Stimulated activated CD8-positive, alpha-beta memory T cell treated with anti-CD3 and anti-CD28 coated beads, Interleukin-15, amount 100 ng/mL, for 48 hours (primary cell): ENCODE results near the gene CS.
"Not testable (repeated sequence)": the region's sequence is repeated elsewhere in the genome, so short reads cannot be mapped to it uniquely, and the experiment has no call there.

Experiments
- DNase-seq, 2 donors: peaks; one replicate each; pipeline ENCODE4 v3.0.0-alpha.2; 2020; ENCODE audit warnings: low read depth in 2 of 2

The CS gene

GRCh38 chr12:56321027-56321426, 20.9 kb upstream of the CS start:
- DNase-seq: no peak

GRCh38 chr12:56317675-56318074, 17.5 kb upstream of the CS start:
- no peak for DNase-seq

GRCh38 chr12:56315622-56316473, 15.7 kb upstream of the CS start, which contains the start of gene CNPY2:
Gene CNPY2 (minus strand): TSS chr12:56315988. CDS start chr12:56315217, 771 bp downstream.
- peak; percentile 94 to 95 for DNase-seq

GRCh38 chr12:56315249-56315621, 15.1 kb upstream of the CS start:
- no peak for DNase-seq

- DNase-seq: no peak
These were observed 10.9 kb upstream of the CS start for GRCh38 chr12:56311003-56311402.

- no peak for DNase-seq
These were observed 8.6 kb upstream of the CS start for GRCh38 chr12:56308714-56309113.

GRCh38 chr12:56307221-56307965, 7.3 kb upstream of the CS start:
- DNase-seq: no peak

GRCh38 chr12:56304872-56305590, 4.9 kb upstream of the CS start:
- DNase-seq: no peak

GRCh38 chr12:56304276-56304675, 4.1 kb upstream of the CS start:
- no peak for DNase-seq

GRCh38 chr12:56300644-56301464, 724 bp upstream of the CS start:
- DNase-seq: no peak

- DNase-seq: no peak
These were observed 750 bp downstream of the CS start for GRCh38 chr12:56299308-56299852.

GRCh38 chr12:56298828-56299227, 1.3 kb downstream of the CS start:
- no peak for DNase-seq

- DNase-seq: no peak
These were observed 2.7 kb downstream of the CS start for GRCh38 chr12:56297400-56297799.

GRCh38 chr12:56296295-56296694, 3.8 kb downstream of the CS start:
- no peak for DNase-seq

GRCh38 chr12:56293795-56294194, 6.3 kb downstream of the CS start:
- no peak for DNase-seq

GRCh38 chr12:56288705-56289387, 11.3 kb downstream of the CS start:
- no peak for DNase-seq

GRCh38 chr12:56286044-56286830, 13.9 kb downstream of the CS start:
- DNase-seq: no peak

GRCh38 chr12:56284263-56284662, 15.9 kb downstream of the CS start:
- not testable (repeated sequence) for DNase-seq

- DNase-seq: no peak
These were observed 17.6 kb downstream of the CS start for GRCh38 chr12:56282579-56282978.

- DNase-seq: no peak
These were observed 18.1 kb downstream of the CS start for GRCh38 chr12:56282030-56282429.
